ENCODE data around the gene ATP2C2. TPM values are rescaled to one million over a fixed set of nuclear protein-coding genes. Genes with fewer than 3 reads are reported as not detected.

The ATP2C2 gene
- total and polyA plus RNA-seq, 9 of the 15 experiments (the other 6 are each of a cell fraction or from before 2014, with no cell fraction given): 0.75 TPM; not detected in 8

DNA sequence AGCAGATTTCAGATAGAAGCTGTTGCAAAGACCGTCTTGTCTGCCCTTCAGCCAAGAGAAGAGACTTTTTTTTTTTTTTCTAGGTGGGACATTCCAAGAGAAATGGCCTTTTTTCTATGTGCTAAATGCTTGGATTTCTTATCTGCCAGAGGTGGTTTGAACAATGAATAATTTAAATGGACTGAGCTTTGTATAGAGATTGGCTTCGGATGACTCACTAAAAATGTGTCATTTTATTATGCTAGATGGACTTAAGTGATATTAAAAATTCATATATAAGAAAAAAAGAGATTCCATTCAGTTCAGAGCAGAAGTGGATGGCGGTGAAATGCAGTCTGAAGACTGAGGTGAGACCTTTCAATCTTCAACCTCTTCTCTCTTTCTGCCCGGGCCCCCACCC, 77.7 kb downstream of the ATP2C2 start:
- Histone ChIP-seq H3K9ac (ENCODE audit: insufficient read depth in 1 of 2, low read depth in 2 of 2, low read length in 2 of 2) (no peak overlapping the region), H3K4me2 (ENCODE audit: insufficient read depth, low read length) (no peak overlapping the region), H3K27me3 (ENCODE audit: control insufficient read depth in 2 of 2, insufficient read depth in 2 of 2, low read length in 2 of 2) (peaks cover 61 to 85% of the 10 kb centered on the region in 2 experiments), H3K9me3 (replicated peaks; ENCODE audit: control insufficient read depth, insufficient read depth, low read depth, low read length) (no peaks in the 10 kb centered on the region), H3K79me2 (ENCODE audit: control insufficient read depth, insufficient read depth, low read length) (no peaks in the 10 kb centered on the region), H3K4me3 (no peak overlapping the region), H3K36me3 (ENCODE audit: control insufficient read depth, insufficient read depth, low read length) (no peaks in the 10 kb centered on the region), H3K27ac (ENCODE audit: extremely low read depth, low read depth, low read length) (no peak overlapping the region), H4K20me1 (replicated peaks; ENCODE audit: control insufficient read depth, insufficient read depth, low read length) (no peaks in the 10 kb centered on the region), H3K4me1 (replicated peaks in 1 of 2; ENCODE audit: control insufficient read depth in 2 of 2, insufficient read depth in 2 of 2, low read length in 2 of 2) (no peaks in the 10 kb centered on the region), H2AFZ (ENCODE audit: low read depth, low read length) (no peak overlapping the region), H3K9me1 (ENCODE audit: control insufficient read depth, insufficient read depth, low read length) (no peaks in the 10 kb centered on the region)
- ChIA-PET CTCF (ENCODE audit: low intra/inter-chr PET ratio) (no interaction called here), POLR2A (interaction anchor here (0.6 kb wide), 1 partner anchor 52 kb away, joined by 3 read pairs; no protein-coding TSS in a partner anchor)
- BruUV-seq (replicated peaks): no TSS peak
- FAIRE-seq (no peak), DNase-seq (ENCODE audit: extremely low read depth in 1 of 4, low spot score in 3 of 4) (no peak), ATAC-seq (no peak)
- in situ Hi-C loops (cut with MboI): no loop called here
- intact Hi-C loops (cut with micrococcal nuclease): no loop called here
- 2% methylated on average over 4 of the region's 4 CpGs for WGBS (ENCODE audit: insufficient coverage, low coverage, missing lambda C conversion rate)
- TF ChIP-seq ZNF23 (CRISPR knock-in tag; IDR thresholded peaks at IDR 0.05) (no peak), FOSL1 (tag; conservative IDR thresholded peaks at IDR 0.05) (0 out of 2 replicates have a peak, but pooled peaks have one; percentile 26)

- no peaks in the 10 kb centered on the region for H3K4me1 ChIP-seq (replicated peaks in 1 of 2; ENCODE audit: control insufficient read depth in 2 of 2, insufficient read depth in 2 of 2, low read length in 2 of 2)
- H3K9ac ChIP-seq (ENCODE audit: insufficient read depth in 1 of 2, low read depth in 2 of 2, low read length in 2 of 2): no peak overlapping the region
- no peak overlapping the region for H3K4me2 ChIP-seq (ENCODE audit: insufficient read depth, low read length)
- TF ChIP-seq CBX2 (IDR thresholded peaks at IDR 0.05; ENCODE audit: insufficient read depth, low read length, poor library complexity, severe bottlenecking): peak; percentile 48
- TF ChIP-seq NCOR1 (IDR thresholded peaks at IDR 0.05): no peak
- TF ChIP-seq EGR1 (conservative IDR thresholded peaks at IDR 0.05): peak; percentile 55; the same call in 1 of the 2 replicates
- intact Hi-C loops (cut with micrococcal nuclease) (no loop called here), in situ Hi-C loops (cut with MboI) (no loop called here)
- no peak overlapping the region for H2AFZ ChIP-seq (ENCODE audit: low read depth, low read length)
- no peaks in the 10 kb centered on the region for H3K9me3 ChIP-seq (replicated peaks; ENCODE audit: control insufficient read depth, insufficient read depth, low read depth, low read length)
- no peaks in the 10 kb centered on the region for H4K20me1 ChIP-seq (replicated peaks; ENCODE audit: control insufficient read depth, insufficient read depth, low read length)
- H3K9me1 ChIP-seq (ENCODE audit: control insufficient read depth, insufficient read depth, low read length): no peaks in the 10 kb centered on the region
- WGBS (ENCODE audit: insufficient coverage, low coverage, missing lambda C conversion rate): 3% methylated on average over 14 of the region's 14 CpGs
- no peaks in the 10 kb centered on the region for H3K79me2 ChIP-seq (ENCODE audit: control insufficient read depth, insufficient read depth, low read length)
- ATAC-seq (no peak), FAIRE-seq (no peak), DNase-seq (ENCODE audit: extremely low read depth in 1 of 4, low spot score in 3 of 4) (no peak)
- H3K27ac ChIP-seq (ENCODE audit: extremely low read depth, low read depth, low read length): no peak overlapping the region
- BruUV-seq (replicated peaks): no TSS peak
- H3K36me3 ChIP-seq (ENCODE audit: control insufficient read depth, insufficient read depth, low read length): no peaks in the 10 kb centered on the region
- H3K27me3 ChIP-seq (ENCODE audit: control insufficient read depth in 2 of 2, insufficient read depth in 2 of 2, low read length in 2 of 2): peaks cover 61 to 87% of the 10 kb centered on the region in 2 experiments
- POLR2A ChIA-PET: interaction anchor here (0.6 to 0.9 kb wide), 2 partner anchors 8 to 52 kb away, joined by 3 read pairs; no protein-coding TSS in a partner anchor
- H3K4me3 ChIP-seq: no peak overlapping the region
- CTCF ChIA-PET (ENCODE audit: low intra/inter-chr PET ratio): no interaction called here
Observed at GRCh38 chr16:84446596-84447392, 78.5 kb downstream of the ATP2C2 start.

Data from K562 (cell line).